ENCODE measurements around the gene PRR36.

PRR36 gene

DNA sequence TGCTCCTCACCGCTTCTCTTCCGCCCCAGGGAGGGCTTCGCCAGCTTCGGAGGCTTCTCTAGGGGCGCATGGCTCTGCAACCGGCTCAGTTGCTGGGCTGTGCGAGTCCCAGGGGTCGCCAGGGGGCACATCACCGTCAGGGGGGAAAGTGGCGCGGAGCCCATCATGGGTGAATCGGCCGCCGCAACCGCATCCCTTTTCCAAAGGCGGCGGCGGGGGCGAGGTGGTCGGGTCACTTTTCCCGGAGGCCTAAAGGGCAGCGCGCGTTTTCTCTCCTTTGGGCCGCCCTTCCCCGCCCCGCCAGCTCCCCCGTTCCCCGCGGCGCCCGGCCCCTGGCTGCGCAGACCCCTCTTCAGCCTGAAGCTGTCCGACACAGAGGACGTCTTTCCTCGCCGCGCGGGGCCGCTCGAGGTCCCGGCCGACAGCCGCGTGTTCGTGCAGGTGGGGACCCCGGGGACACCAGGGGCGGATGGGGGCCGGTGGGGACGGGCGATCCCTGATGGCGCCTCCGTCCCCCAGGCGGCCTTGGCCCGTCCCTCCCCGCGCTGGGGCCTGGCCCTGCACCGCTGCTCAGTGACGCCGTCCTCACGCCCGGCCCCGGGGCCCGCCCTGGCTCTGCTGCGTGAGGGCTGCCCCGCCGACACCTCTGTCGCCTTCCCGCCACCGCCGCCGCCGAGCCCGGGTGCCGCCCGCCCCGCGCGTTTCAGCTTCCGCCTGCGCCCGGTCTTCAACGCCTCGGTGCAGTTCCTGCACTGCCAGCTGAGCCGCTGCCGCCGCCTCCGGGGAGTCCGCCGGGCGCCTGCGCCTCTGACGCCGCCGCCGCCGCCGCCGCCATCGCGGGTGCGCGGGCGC, 42.1 kb upstream of the PRR36 start:
- no peak for DNase-seq (ENCODE audit: low read depth)
- TF ChIP-seq, protein P1, sequence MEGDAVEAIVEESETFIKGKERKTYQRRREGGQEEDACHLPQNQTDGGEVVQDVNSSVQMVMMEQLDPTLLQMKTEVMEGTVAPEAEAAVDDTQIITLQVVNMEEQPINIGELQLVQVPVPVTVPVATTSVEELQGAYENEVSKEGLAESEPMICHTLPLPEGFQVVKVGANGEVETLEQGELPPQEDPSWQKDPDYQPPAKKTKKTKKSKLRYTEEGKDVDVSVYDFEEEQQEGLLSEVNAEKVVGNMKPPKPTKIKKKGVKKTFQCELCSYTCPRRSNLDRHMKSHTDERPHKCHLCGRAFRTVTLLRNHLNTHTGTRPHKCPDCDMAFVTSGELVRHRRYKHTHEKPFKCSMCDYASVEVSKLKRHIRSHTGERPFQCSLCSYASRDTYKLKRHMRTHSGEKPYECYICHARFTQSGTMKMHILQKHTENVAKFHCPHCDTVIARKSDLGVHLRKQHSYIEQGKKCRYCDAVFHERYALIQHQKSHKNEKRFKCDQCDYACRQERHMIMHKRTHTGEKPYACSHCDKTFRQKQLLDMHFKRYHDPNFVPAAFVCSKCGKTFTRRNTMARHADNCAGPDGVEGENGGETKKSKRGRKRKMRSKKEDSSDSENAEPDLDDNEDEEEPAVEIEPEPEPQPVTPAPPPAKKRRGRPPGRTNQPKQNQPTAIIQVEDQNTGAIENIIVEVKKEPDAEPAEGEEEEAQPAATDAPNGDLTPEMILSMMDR (conservative IDR thresholded peaks at IDR 0.05; ENCODE audit: low read depth, low read length): no peak
- peak overlapping the region; percentile 17 for H3K4me3 ChIP-seq (ENCODE audit: low read depth, low read length)

DNA sequence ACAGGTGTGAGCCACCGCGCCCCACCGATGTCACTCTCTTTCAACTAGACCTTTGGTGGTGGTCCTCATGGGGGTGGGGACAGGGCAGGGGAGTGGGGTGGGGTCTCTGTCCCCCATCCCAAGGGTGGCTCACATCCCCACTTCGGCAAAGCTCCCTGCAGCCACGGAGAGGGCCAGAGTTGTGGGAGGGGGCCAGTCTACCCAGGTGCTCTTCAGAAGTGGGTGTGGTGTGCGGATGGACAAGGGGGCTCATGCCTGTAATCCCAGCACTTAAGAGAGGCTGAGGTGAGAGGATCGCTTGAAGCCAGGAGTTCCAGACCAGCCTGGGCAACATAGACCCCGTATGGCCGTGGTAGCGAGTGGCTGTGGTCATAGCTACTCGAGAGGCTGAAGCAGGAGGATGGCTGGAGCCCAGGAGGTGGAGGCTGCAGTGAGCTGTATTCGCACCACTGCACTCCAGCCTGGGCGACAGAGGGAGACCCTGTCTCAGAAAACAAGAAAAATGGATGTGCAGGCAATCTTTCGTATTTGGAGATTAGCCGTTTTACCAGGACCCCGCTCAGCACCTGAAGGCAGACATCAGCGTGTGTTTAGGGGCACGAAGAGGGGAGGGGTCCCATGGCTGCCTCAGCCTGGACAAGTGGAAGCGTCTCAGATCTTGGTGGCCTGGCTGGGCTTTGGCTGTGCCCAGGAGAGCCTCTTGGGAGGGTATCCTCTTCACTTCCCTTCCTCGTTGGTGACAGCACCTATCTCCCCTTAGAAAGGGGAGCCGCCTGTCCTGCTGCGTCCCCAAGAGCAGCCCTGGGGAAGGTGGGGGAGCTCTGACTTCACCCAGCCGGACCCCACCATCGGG, 41.3 kb upstream of the PRR36 start:
- TF ChIP-seq, protein P1 (conservative IDR thresholded peaks at IDR 0.05; ENCODE audit: low read depth, low read length): no peak
- no peak overlapping the region for H3K4me3 ChIP-seq (ENCODE audit: low read depth, low read length)
- no peak for DNase-seq (ENCODE audit: low read depth)

DNA sequence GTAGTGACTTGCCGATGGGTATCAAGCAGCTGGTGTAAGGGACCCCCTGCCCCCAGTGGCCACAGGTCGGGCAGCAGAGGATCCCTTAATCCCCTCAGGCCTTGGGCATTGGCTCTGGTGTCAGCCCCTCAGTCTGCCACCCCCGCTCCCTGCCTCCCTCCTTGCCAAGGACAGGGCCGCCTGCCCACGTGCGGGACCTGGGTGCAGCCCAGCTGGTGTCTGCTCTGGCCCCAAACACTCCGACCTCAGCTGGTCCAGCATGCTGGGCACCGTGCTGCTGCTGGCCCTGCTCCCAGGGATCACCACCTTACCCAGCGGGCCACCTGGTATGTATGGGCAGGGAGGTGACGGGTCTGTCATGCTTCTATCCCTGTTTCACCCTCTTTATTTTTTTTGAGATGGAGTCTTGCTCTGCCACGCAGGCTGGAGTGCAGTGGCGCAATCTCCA, 40.4 kb upstream of the PRR36 start, which contains the start of gene TGFBR3L:
TSS of gene TGFBR3L (plus strand) at position 233 of the 448 bp plus-strand sequence.
- DNase-seq (ENCODE audit: low read depth): no peak
- no peak within 1 kb of the TSS for H3K4me3 ChIP-seq (ENCODE audit: low read depth, low read length)
- TF ChIP-seq, protein P1 (conservative IDR thresholded peaks at IDR 0.05; ENCODE audit: low read depth, low read length): no peak

DNA sequence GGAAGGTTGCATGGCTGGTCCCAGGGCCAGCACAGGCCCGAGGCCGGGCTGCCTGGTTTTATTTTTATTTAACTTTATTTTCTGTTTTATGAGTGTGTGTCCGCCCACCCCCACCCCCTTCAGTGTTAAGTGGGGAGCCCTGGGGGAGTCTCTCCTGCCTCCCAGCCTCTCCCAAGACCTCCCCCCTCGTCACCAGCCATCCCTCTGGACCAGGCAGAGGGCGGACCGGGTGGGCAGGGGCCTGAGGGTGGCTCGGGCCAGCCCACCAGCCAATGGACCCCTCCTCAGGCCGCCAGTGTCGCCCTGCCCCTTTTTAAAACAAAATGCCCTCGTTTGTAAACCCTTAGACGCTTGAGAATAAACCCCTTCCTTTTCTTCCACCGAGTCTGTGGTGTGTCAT, 39.9 kb upstream of the PRR36 start:
- no peak for DNase-seq (ENCODE audit: low read depth)
- TF ChIP-seq, protein P1 (conservative IDR thresholded peaks at IDR 0.05; ENCODE audit: low read depth, low read length): no peak
- no peak overlapping the region for H3K4me3 ChIP-seq (ENCODE audit: low read depth, low read length)

DNA sequence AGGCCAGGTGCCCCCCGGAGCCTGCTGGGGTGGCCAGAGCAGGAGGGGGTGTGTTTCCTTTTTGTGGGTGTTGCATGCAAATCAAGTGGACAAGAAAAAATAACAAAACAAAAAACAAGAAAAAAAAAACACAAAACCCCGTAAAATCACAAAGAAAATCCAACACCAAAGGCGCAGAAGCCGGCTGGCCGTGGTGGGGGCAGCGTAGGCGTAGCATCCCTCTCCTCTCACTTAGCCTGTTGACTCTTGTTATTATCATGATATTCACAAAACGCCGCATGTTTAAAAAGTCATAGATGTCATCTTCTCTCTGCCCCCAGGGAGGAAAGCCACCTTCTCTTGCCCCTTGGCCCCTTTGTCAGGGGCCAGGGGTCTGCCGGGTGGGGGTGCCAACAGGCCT, 39.5 kb upstream of the PRR36 start:
- TF ChIP-seq, protein P1 (conservative IDR thresholded peaks at IDR 0.05; ENCODE audit: low read depth, low read length): no peak
- DNase-seq (ENCODE audit: low read depth): no peak
- H3K4me3 ChIP-seq (ENCODE audit: low read depth, low read length): no peak overlapping the region

DNA sequence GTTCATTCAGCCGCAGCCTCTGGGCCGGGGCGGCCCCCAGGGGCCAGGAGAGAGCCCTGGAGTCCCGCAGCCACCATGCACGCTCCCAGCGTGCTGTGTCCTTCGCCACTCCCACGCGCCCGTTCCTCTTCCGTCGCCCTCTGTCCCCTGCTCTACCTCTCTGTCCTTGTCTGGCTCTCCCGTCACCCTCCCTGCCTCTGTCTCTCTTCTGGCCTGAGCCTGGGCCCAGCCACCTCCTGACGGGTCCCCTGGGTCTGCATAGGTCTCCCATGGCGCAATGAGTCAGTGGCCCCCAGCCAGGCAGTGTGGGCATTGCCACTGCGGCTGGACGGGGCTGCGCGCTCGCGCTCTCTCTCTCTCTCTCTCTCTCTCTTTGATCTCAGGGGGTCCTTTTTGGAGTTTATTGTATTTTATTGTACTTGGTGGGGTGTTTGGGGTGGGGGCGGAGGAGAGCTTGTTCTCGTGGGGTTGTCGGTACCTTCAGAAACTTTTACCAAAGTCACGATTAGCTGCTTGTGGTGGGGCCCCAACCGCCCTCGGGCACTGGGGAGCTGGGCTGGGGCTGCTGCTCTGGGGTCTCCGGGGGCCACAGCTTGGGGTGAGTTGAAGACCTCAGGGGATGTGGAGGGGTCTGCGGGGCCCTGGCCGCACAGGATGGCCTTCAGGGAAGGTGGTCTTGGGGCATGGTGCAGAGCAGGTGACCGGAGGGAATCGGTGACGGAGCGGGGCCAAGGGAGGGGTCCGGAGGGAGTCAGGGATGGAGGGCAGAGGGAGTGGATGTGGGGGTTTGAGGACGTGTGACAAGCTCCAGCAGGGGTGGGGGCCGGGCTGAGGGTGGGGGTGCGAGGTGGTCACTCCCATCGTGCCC, 38.7 kb upstream of the PRR36 start:
- DNase-seq (ENCODE audit: low read depth): no peak
- H3K4me3 ChIP-seq (ENCODE audit: low read depth, low read length): no peak overlapping the region
- TF ChIP-seq, protein P1 (conservative IDR thresholded peaks at IDR 0.05; ENCODE audit: low read depth, low read length): no peak

Measured in choroid plexus epithelial cell (primary cell).